ENCODE results near the gene VPS26C. TPM values are rescaled to one million over a fixed set of nuclear protein-coding genes. Genes with fewer than 3 reads are reported as not detected.

VPS26C gene
- total RNA-seq, 1 donor from 2014 or later = 80.8 TPM

DNA sequence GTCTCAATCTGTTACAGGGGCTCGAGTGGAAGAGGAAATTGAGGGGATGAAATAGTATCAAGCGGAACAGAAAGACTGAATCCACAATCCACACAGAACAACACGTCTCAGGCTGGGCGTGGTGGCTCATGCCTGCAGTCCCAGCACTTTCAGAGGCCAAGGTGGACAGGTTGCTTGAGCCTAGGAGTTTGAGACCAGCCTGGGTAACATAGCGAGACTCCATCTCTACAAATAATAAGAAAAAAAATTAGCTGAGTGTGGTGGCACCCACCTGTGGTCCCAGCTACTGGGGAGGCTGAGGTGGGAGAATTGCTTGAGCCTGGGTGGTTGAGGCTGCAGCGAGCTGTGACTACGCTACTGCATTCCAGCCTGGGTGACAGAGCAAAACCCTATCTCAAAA, 25.7 kb downstream of the VPS26C start:
- H3K36me3 ChIP-seq (ENCODE audit: control insufficient read depth, insufficient read depth, low read length) = no peaks in the 10 kb centered on the region
- H3K27me3 ChIP-seq (ENCODE audit: control insufficient read depth, insufficient read depth, low read length) = no peaks in the 10 kb centered on the region
- H3K4me3 ChIP-seq (ENCODE audit: low read depth, low read length) = no peak overlapping the region
- TF ChIP-seq CTCF (IDR thresholded peaks at IDR 0.05; ENCODE audit: insufficient read depth, low read length, poor library complexity, severe bottlenecking) = no peak
- DNase-seq (ENCODE audit: low read depth) = no peak

GRCh38 chr21:37240978-37241377, 26.2 kb downstream of the VPS26C start:
- DNase-seq (ENCODE audit: low read depth) = no peak
- H3K36me3 ChIP-seq (ENCODE audit: control insufficient read depth, insufficient read depth, low read length) = no peaks in the 10 kb centered on the region
- H3K4me3 ChIP-seq (ENCODE audit: low read depth, low read length) = no peak overlapping the region
- no peaks in the 10 kb centered on the region for H3K27me3 ChIP-seq (ENCODE audit: control insufficient read depth, insufficient read depth, low read length)
- TF ChIP-seq CTCF (IDR thresholded peaks at IDR 0.05; ENCODE audit: insufficient read depth, low read length, poor library complexity, severe bottlenecking) = no peak

- Histone ChIP-seq H3K4me3 (ENCODE audit: low read depth, low read length) (no peak overlapping the region), H3K36me3 (ENCODE audit: control insufficient read depth, insufficient read depth, low read length) (no peaks in the 10 kb centered on the region), H3K27me3 (ENCODE audit: control insufficient read depth, insufficient read depth, low read length) (no peaks in the 10 kb centered on the region)
- no peak for TF ChIP-seq CTCF (IDR thresholded peaks at IDR 0.05; ENCODE audit: insufficient read depth, low read length, poor library complexity, severe bottlenecking)
- DNase-seq (ENCODE audit: low read depth) = no peak
Observed at GRCh38 chr21:37237764-37238163, 29.4 kb downstream of the VPS26C start.

GRCh38 chr21:37237346-37237745, 29.8 kb downstream of the VPS26C start:
- TF ChIP-seq CTCF (IDR thresholded peaks at IDR 0.05; ENCODE audit: insufficient read depth, low read length, poor library complexity, severe bottlenecking) = no peak
- Histone ChIP-seq H3K4me3 (ENCODE audit: low read depth, low read length) (no peak overlapping the region), H3K36me3 (ENCODE audit: control insufficient read depth, insufficient read depth, low read length) (no peaks in the 10 kb centered on the region), H3K27me3 (ENCODE audit: control insufficient read depth, insufficient read depth, low read length) (no peaks in the 10 kb centered on the region)
- no peak for DNase-seq (ENCODE audit: low read depth)

DNA sequence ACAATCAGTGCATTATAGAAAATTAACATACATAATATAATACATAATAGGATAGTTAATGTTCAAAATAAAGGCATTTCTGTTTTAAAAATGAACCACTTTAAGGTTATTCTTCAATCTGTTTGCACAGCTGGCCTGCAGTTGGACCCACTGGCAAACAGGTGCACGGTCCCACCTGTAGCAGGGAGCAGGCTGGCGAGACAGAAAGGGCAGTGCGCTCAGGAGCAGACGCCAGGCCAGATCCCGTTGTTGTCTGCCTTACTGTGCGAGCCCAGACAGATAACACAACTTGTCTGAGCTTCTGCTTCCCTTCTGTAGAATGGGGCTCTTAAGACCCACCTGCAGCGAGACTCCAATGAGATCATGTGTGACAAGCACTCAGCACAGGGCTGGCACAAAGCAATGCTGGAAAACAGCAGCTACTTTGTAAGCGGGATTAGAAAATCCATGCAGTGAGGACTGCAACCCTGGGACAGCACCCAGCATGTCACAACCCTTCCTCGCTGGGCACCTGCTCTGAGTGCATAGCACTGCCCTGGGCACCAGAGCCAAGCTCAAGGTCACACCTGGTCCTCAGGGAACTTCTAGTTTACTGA, 33.5 kb downstream of the VPS26C start:
- Histone ChIP-seq H3K36me3 (ENCODE audit: control insufficient read depth, insufficient read depth, low read length) (no peaks in the 10 kb centered on the region), H3K27me3 (ENCODE audit: control insufficient read depth, insufficient read depth, low read length) (no peaks in the 10 kb centered on the region), H3K4me3 (ENCODE audit: low read depth, low read length) (no peak overlapping the region)
- no peak for DNase-seq (ENCODE audit: low read depth)
- TF ChIP-seq CTCF (IDR thresholded peaks at IDR 0.05; ENCODE audit: insufficient read depth, low read length, poor library complexity, severe bottlenecking) = no peak

Measured in kidney epithelial cell (primary cell).